Natural killer cell (primary cell): ENCODE results near the gene TULP4. TPM values are rescaled to one million over a fixed set of nuclear protein-coding genes. Genes with fewer than 3 reads are reported as not detected.
"Not testable (repeated sequence)": the region's sequence is repeated elsewhere in the genome, so short reads cannot be mapped to it uniquely, and the experiment has no call there.

Experiments
- ATAC-seq, 3 donors: fragments of 150-1000 bp in 2 of 3; fragments of 200-7000 bp in 1 of 3; cut with Tn5 transposase; 1 replicate in 1 of 3; 2 replicates in 2 of 3; pipeline ENCODE4 v1.10.0; 2021; ENCODE audit warnings: mild to moderate bottlenecking in 2 of 3, moderate library complexity in 2 of 3
- DNase-seq, 2 donors: peaks; one replicate each; pipeline versions ENCODE4 v3.0.0 to v3.0.0-alpha.2; 2013 to 2021; ENCODE audit warnings: mixed read lengths in 1 of 2
- H3K27ac ChIP-seq: one replicate; pipeline ENCODE4 v1.5.1; 2013; ENCODE audit warnings: mild to moderate bottlenecking, low read length
- H3K27me3 ChIP-seq: one replicate; pipeline ENCODE4 v1.6.1; 2013; ENCODE audit warnings: low read length; ENCODE audit not compliant: control insufficient read depth, insufficient read depth
- H3K36me3 ChIP-seq: one replicate; pipeline ENCODE4 v1.6.1; 2013; ENCODE audit warnings: low read length; ENCODE audit not compliant: control insufficient read depth, insufficient read depth
- H3K4me1 ChIP-seq: one replicate; pipeline ENCODE4 v1.6.1; 2013; ENCODE audit warnings: low read length; ENCODE audit not compliant: control insufficient read depth, insufficient read depth
- H3K4me3 ChIP-seq: one replicate; pipeline ENCODE4 v1.5.1; 2013; ENCODE audit warnings: low read length
- H3K9me3 ChIP-seq: one replicate; pipeline ENCODE4 v1.6.1; 2013; ENCODE audit warnings: low read length; ENCODE audit not compliant: control insufficient read depth, insufficient read depth
- H3K27ac Mint-ChIP-seq, 2 donors: one replicate each; pipeline ENCODE4 v1.8.0; 2022; ENCODE audit warnings: mild to moderate bottlenecking in 2 of 2, mixed read lengths in 2 of 2, moderate library complexity in 1 of 2
- H3K27me3 Mint-ChIP-seq, 2 donors: one replicate each; pipeline ENCODE4 v1.8.0; 2022; ENCODE audit warnings: low read depth in 2 of 2, mixed read lengths in 2 of 2
- H3K36me3 Mint-ChIP-seq: one replicate; pipeline ENCODE4 v1.8.0; 2022; ENCODE audit warnings: mixed read lengths
- H3K4me1 Mint-ChIP-seq, 2 donors: one replicate each; pipeline ENCODE4 v1.8.0; 2022; ENCODE audit warnings: mixed read lengths in 2 of 2
- H3K4me3 Mint-ChIP-seq: one replicate; pipeline ENCODE4 v1.8.0; 2022; ENCODE audit warnings: mild to moderate bottlenecking, moderate library complexity, mixed read lengths
- H3K9me3 Mint-ChIP-seq, 2 donors: one replicate each; pipeline ENCODE4 v1.8.0; 2022; ENCODE audit warnings: mixed read lengths in 2 of 2
- WGBS: methylation state at CpG from one replicate; pipeline ENCODE4 v1.1.7; 2013; ENCODE audit warnings: missing lambda C conversion rate; ENCODE audit not compliant: insufficient coverage; 5-methylcytosine and 5-hydroxymethylcytosine counted together
- intact Hi-C: fragments of 100-400 bp; cut with micrococcal nuclease; formaldehyde crosslinking; loops from one replicate; pipeline ENCODE4 v1.14.2; 2022
- total RNA-seq, 4 donors: library from RNA; stranded (reverse); fragments of 120-200 nt in 1 of 4; gene quantifications; one replicate each; pipeline versions ENCODE4 v1.2.3 to v1.2.4, GENCODE V29; 2013 to 2022
- TF ChIP-seq, protein P1 (sequence below): fragments of 200-600 bp; IDR thresholded peaks from one replicate; pipeline ENCODE4 v1.8.0; 2022; ENCODE audit warnings: antibody characterized with exemption

Gene TULP4
- total RNA-seq, 3 donors from 2014 or later (not counting 1 experiment from before 2014, with no cell fraction given) = 75.2 to 89.5 (median 88.3) TPM

DNA sequence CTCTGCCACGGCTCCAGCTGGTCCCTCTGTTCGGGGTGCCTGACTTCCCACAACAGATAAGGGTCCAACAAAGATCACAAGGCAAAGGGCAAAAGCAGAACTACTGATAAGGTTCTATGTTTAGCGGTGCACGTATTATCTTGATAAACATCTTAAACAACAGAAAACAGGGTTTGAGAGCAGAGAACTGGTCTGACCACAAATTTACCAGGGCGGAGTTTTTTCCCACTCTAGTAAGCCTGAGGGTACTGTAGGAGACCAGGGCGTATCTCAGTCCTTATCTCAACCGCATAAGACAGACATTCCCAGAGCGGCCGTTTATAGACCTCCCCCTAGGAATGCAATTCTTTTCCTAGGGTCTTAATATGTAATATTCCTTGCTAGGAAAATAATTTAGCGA, 14.6 kb upstream of the TULP4 start:
- intact Hi-C loops, H3K4me1 ChIP-seq, H3K4me3 Mint-ChIP-seq, H3K27me3 ChIP-seq, DNase-seq, ATAC-seq, H3K4me3 ChIP-seq, H3K27ac Mint-ChIP-seq, H3K36me3 ChIP-seq, H3K27ac ChIP-seq, H3K27me3 Mint-ChIP-seq: not testable (repeated sequence)
- Mint-ChIP-seq H3K9me3 (peaks cover 10 to 12% of the 10 kb centered on the region in 2 donors), H3K36me3 (peaks cover 27% of the 10 kb centered on the region), H3K4me1 (peaks cover 11 to 12% of the 10 kb centered on the region in 2 donors)
- WGBS = 93% methylated on average over 6 of the region's 10 CpGs
- peaks cover 23% of the 10 kb centered on the region for H3K9me3 ChIP-seq

GRCh38 chr6:158300306-158301143, 11.7 kb upstream of the TULP4 start:
- H3K4me1 ChIP-seq, ATAC-seq, H3K4me3 Mint-ChIP-seq, H3K27ac Mint-ChIP-seq, H3K27ac ChIP-seq, DNase-seq, H3K4me1 Mint-ChIP-seq, H3K36me3 ChIP-seq, H3K27me3 Mint-ChIP-seq, H3K4me3 ChIP-seq, H3K27me3 ChIP-seq, intact Hi-C loops: not testable (repeated sequence)
- Mint-ChIP-seq H3K9me3 (peaks cover 10 to 12% of the 10 kb centered on the region in 2 donors), H3K36me3 (peaks cover 19% of the 10 kb centered on the region)
- peaks cover 23% of the 10 kb centered on the region for H3K9me3 ChIP-seq
- WGBS = 99% methylated on average over 9 of the region's 10 CpGs

GRCh38 chr6:158301561-158301960, 10.7 kb upstream of the TULP4 start:
- H3K27ac Mint-ChIP-seq, H3K4me3 ChIP-seq, H3K4me3 Mint-ChIP-seq, H3K4me1 Mint-ChIP-seq, ATAC-seq, H3K36me3 ChIP-seq, H3K27me3 ChIP-seq, H3K27me3 Mint-ChIP-seq, H3K27ac ChIP-seq, intact Hi-C loops, DNase-seq, H3K9me3 Mint-ChIP-seq, H3K4me1 ChIP-seq: not testable (repeated sequence)
- peaks cover 14% of the 10 kb centered on the region for H3K9me3 ChIP-seq
- peaks cover 10% of the 10 kb centered on the region for H3K36me3 Mint-ChIP-seq
- WGBS = 83% methylated on average over 2 of the region's 4 CpGs

GRCh38 chr6:158302195-158302796, 10.0 kb upstream of the TULP4 start:
- H3K36me3 Mint-ChIP-seq, DNase-seq, intact Hi-C loops, H3K9me3 ChIP-seq, H3K36me3 ChIP-seq, H3K27me3 ChIP-seq, H3K9me3 Mint-ChIP-seq, ATAC-seq, H3K4me3 ChIP-seq, H3K4me1 Mint-ChIP-seq, H3K4me3 Mint-ChIP-seq, H3K27ac ChIP-seq, H3K27ac Mint-ChIP-seq, H3K4me1 ChIP-seq, H3K27me3 Mint-ChIP-seq: not testable (repeated sequence)
- WGBS = 93% methylated on average over 4 of the region's 7 CpGs

- H3K9me3 Mint-ChIP-seq = peaks cover 3% of the 10 kb centered on the region in 2 donors
- H3K36me3 ChIP-seq = no peaks in the 10 kb centered on the region
- TF ChIP-seq, protein P1, sequence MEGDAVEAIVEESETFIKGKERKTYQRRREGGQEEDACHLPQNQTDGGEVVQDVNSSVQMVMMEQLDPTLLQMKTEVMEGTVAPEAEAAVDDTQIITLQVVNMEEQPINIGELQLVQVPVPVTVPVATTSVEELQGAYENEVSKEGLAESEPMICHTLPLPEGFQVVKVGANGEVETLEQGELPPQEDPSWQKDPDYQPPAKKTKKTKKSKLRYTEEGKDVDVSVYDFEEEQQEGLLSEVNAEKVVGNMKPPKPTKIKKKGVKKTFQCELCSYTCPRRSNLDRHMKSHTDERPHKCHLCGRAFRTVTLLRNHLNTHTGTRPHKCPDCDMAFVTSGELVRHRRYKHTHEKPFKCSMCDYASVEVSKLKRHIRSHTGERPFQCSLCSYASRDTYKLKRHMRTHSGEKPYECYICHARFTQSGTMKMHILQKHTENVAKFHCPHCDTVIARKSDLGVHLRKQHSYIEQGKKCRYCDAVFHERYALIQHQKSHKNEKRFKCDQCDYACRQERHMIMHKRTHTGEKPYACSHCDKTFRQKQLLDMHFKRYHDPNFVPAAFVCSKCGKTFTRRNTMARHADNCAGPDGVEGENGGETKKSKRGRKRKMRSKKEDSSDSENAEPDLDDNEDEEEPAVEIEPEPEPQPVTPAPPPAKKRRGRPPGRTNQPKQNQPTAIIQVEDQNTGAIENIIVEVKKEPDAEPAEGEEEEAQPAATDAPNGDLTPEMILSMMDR = no peak
- H3K27ac ChIP-seq = no peak overlapping the region
- intact Hi-C loops = no loop called here
- no peak overlapping the region for H3K4me3 ChIP-seq
- H3K27ac Mint-ChIP-seq = no peak overlapping the region
- H3K27me3 ChIP-seq = no peaks in the 10 kb centered on the region
- H3K4me1 ChIP-seq = no peaks in the 10 kb centered on the region
- peaks cover 5% of the 10 kb centered on the region for H3K36me3 Mint-ChIP-seq
- H3K4me3 Mint-ChIP-seq = no peak overlapping the region
- no peaks in the 10 kb centered on the region for H3K4me1 Mint-ChIP-seq
- WGBS = 77% methylated on average over 7 of the region's 7 CpGs
- ATAC-seq (no peak), DNase-seq (no peak)
- H3K27me3 Mint-ChIP-seq = no peaks in the 10 kb centered on the region
- no peaks in the 10 kb centered on the region for H3K9me3 ChIP-seq
Measured at GRCh38 chr6:158303210-158303731, 9.0 kb upstream of the TULP4 start.
